K562 (cell line): Measurements from ENCODE around the gene E2F2. TPM values are rescaled to one million over a fixed set of nuclear protein-coding genes. Genes with fewer than 3 reads are reported as not detected.

Source experiments
- ATAC-seq: fragments of 200-7000 bp; cut with Tn5 transposase; 3 replicates; pipeline ENCODE4 v1.9.1; 2020; ENCODE audit warnings: moderate library complexity
- BruUV-seq: library from RNA; stranded (reverse); fragments of 400-500 nt; replicated peaks from 2 replicates; lab custom pipeline; 2021; lab: Mats Ljungman, UMichigan
- CTCF ChIA-PET: fragments of 300-600 bp; formaldehyde crosslinking; extraction: SDS; loops from one replicate; lab custom pipeline; 2021; ENCODE audit warnings: low intra/inter-chr PET ratio; lab: Yijun Ruan, JAX
- POLR2A ChIA-PET: fragments of 300-600, 350-650 bp; sonication (Branson Sonifier 250); formaldehyde crosslinking; extraction: SDS; loops from one replicate; lab custom pipeline; 2021; ENCODE audit warnings: antibody characterized with exemption, inconsistent platforms; lab: Yijun Ruan, JAX
- DNase-seq, 4 experiments: peaks; one replicate each; pipeline versions ENCODE4 v3.0.0 to v3.0.0-alpha.2; 2011 to 2018; ENCODE audit warnings: low spot score in 3 of 4, mixed read lengths in 3 of 4; ENCODE audit errors: extremely low read depth in 1 of 4
- FAIRE-seq: peaks from 2 replicates; lab custom pipeline; 2011; peaks lifted over from hg19 to GRCh38; lab: Jason Lieb, UNC
- H2AFZ ChIP-seq: 2 replicates; pipeline ENCODE4 v1.6.0; 2011; ENCODE audit warnings: low read depth, low read length, control low read depth, inconsistent platforms
- H3K27ac ChIP-seq: fragments of 200-600 bp; 3 replicates; pipeline ENCODE4 v1.8.0; 2011; ENCODE audit warnings: low read depth, mild to moderate bottlenecking, control low read depth, inconsistent platforms, low read length, moderate library complexity, mixed read lengths; ENCODE audit errors: extremely low read depth
- H3K27me3 ChIP-seq, 2 experiments: fragments of 300-600 bp in 1 of 2; 2 replicates in 1 of 2; 3 replicates in 1 of 2; pipeline versions ENCODE4 v1.6.0 to v1.8.0; 2011; ENCODE audit warnings: inconsistent platforms in 2 of 2, low read length in 2 of 2, mild to moderate bottlenecking in 1 of 2, mixed read lengths in 1 of 2, moderate library complexity in 1 of 2; ENCODE audit not compliant: control insufficient read depth in 2 of 2, insufficient read depth in 2 of 2
- H3K36me3 ChIP-seq: fragments of 300-600 bp; 3 replicates; pipeline ENCODE4 v1.8.0; 2011; ENCODE audit warnings: mild to moderate bottlenecking, low read length, inconsistent platforms; ENCODE audit not compliant: control insufficient read depth, insufficient read depth
- H3K4me1 ChIP-seq, 2 experiments: fragments of 200-600 bp in 1 of 2; replicated peaks in 1 of 2; 2 replicates in 1 of 2; 3 replicates in 1 of 2; pipeline versions ENCODE4 v1.5.1 to v1.8.0; 2011; ENCODE audit warnings: inconsistent platforms in 2 of 2, low read length in 2 of 2, mild to moderate bottlenecking in 1 of 2, mixed read lengths in 1 of 2, moderate library complexity in 1 of 2; ENCODE audit not compliant: control insufficient read depth in 2 of 2, insufficient read depth in 2 of 2
- H3K4me2 ChIP-seq: 2 replicates; pipeline ENCODE4 v1.6.1; 2011; ENCODE audit warnings: low read length, control low read depth, inconsistent platforms, mixed read lengths; ENCODE audit not compliant: insufficient read depth
- H3K4me3 ChIP-seq: fragments of 200-600 bp; sonication (generic), shearing (Covaris generic); 2 replicates; pipeline ENCODE4 v1.5.1; 2016; ENCODE audit warnings: control low read depth, inconsistent platforms
- H3K79me2 ChIP-seq: fragments of 200-600 bp; 3 replicates; pipeline ENCODE4 v1.8.0; 2011; ENCODE audit warnings: low read length, inconsistent platforms; ENCODE audit not compliant: control insufficient read depth, insufficient read depth
- H3K9ac ChIP-seq, 2 experiments: 2 replicates each; pipeline versions ENCODE4 v1.6.0 to v1.6.1; 2011; ENCODE audit warnings: low read depth in 2 of 2, low read length in 2 of 2, control low read depth in 1 of 2, inconsistent platforms in 1 of 2, mild to moderate bottlenecking in 1 of 2, mixed read lengths in 1 of 2; ENCODE audit not compliant: insufficient read depth in 1 of 2
- H3K9me1 ChIP-seq: one replicate; pipeline ENCODE4 v1.6.0; 2011; ENCODE audit warnings: inconsistent platforms, mild to moderate bottlenecking, low read length, moderate library complexity; ENCODE audit not compliant: control insufficient read depth, insufficient read depth
- H3K9me3 ChIP-seq: replicated peaks from 2 replicates; pipeline ENCODE4 v1.5.1; 2011; ENCODE audit warnings: low read depth, low read length, inconsistent platforms; ENCODE audit not compliant: control insufficient read depth, insufficient read depth
- H4K20me1 ChIP-seq: replicated peaks from 2 replicates; pipeline ENCODE4 v1.6.1; 2011; ENCODE audit warnings: low read length, inconsistent platforms, mixed read lengths; ENCODE audit not compliant: control insufficient read depth, insufficient read depth
- ADNP ChIP-seq: fragments of 200-800 bp; sonication (Bioruptor generic); IDR thresholded peaks from 2 replicates; pipeline ENCODE4 v1.6.1; 2016; ENCODE audit warnings: missing genetic modification characterization, missing compliant biosample characterization
- BCOR ChIP-seq: fragments of 450-650 bp; IDR thresholded peaks from 2 replicates; pipeline ENCODE4 v1.6.1; 2016
- EP400 ChIP-seq: fragments of 450-650 bp; IDR thresholded peaks from 2 replicates; pipeline ENCODE4 v1.6.1; 2017; ENCODE audit warnings: antibody characterized with exemption, mild to moderate bottlenecking, moderate library complexity
- ESRRA ChIP-seq: fragments of 450-650 bp; IDR thresholded peaks from 2 replicates; pipeline ENCODE4 v1.6.1; 2014; ENCODE audit warnings: low read depth, mild to moderate bottlenecking, moderate library complexity, borderline replicate concordance
- KDM1A ChIP-seq, 2 experiments: fragments of 450-650 bp; IDR thresholded peaks; 2 replicates each; pipeline ENCODE4 v1.6.1; 2016; ENCODE audit warnings: mild to moderate bottlenecking in 2 of 2
- PATZ1 ChIP-seq: fragments of 250-450 bp; sonication (Bioruptor Pico); IDR thresholded peaks from 2 replicates; pipeline ENCODE4 v1.5.0; 2020; ENCODE audit warnings: mild to moderate bottlenecking, borderline replicate concordance
- POLR2AphosphoS2 ChIP-seq: IDR thresholded peaks from 2 replicates; pipeline ENCODE4 v1.6.1; 2012; ENCODE audit warnings: low read length, improper control_type of control experiment
- RBM25 ChIP-seq: fragments of 200-400 bp; formaldehyde crosslinking; IDR thresholded peaks from 2 replicates; pipeline ENCODE4 v1.6.1; 2018; ENCODE audit warnings: low read length, low read depth, moderate library complexity; ENCODE audit not compliant: severe bottlenecking
- ZNF121 ChIP-seq: sonication (generic); formaldehyde crosslinking; conservative IDR thresholded peaks from 2 replicates; pipeline ENCODE4 v1.8.0; 2022; ENCODE audit warnings: missing genetic modification reagents
- ZNF24 ChIP-seq: fragments of 450-650 bp; IDR thresholded peaks from 2 replicates; pipeline ENCODE4 v1.6.1; 2016
- ZNF280A ChIP-seq: fragments of 450-650 bp; IDR thresholded peaks from 2 replicates; pipeline ENCODE4 v1.6.1; 2018; ENCODE audit warnings: mild to moderate bottlenecking, low read depth; ENCODE audit not compliant: partially characterized antibody
- ZNF766 ChIP-seq: fragments of 200-800 bp; sonication (Bioruptor generic); conservative IDR thresholded peaks from 2 replicates; pipeline ENCODE4 v1.6.1; 2016; ENCODE audit warnings: missing genetic modification characterization, missing compliant biosample characterization
- WGBS: fragments of 100-300 bp; shearing (Covaris generic); methylation state at CpG from one replicate; pipeline ENCODE4 v1.1.6; 2016; ENCODE audit warnings: low coverage, mixed read lengths; ENCODE audit not compliant: insufficient coverage; ENCODE audit errors: missing lambda C conversion rate; 5-methylcytosine and 5-hydroxymethylcytosine counted together
- in situ Hi-C: fragments of 300-500 bp; cut with MboI; formaldehyde crosslinking; loops from 4 replicates; pipeline ENCODE4 v1.15.0; 2018; ENCODE audit warnings: inconsistent platforms, mixed read lengths
- intact Hi-C: fragments of 100-400 bp; cut with micrococcal nuclease; formaldehyde crosslinking; loops from 2 replicates; pipeline ENCODE4 v1.14.2; 2022
- polyA plus RNA-seq, 8 experiments: library from polyadenylated mRNA; depleted of rRNA in 4 of 8; stranded (reverse) in 5 of 8; unstranded in 3 of 8; fragments of >200 nt; fragmentation: Nextera tagmentation in 2 of 8; fragmentation: Illumina TruSeq in 1 of 8; extraction: Ambion mirVana in 2 of 8; extraction: Trizol in 1 of 8; gene quantifications; 2 replicates each; pipeline versions ENCODE4 v1.2.1 to v1.2.3, GENCODE V29; 2011 to 2014; ENCODE audit warnings: inconsistent platforms in 1 of 8, missing spikeins in 1 of 8
- total RNA-seq, 7 experiments: library from RNA; depleted of rRNA in 6 of 7; stranded (reverse); fragments of >200 nt in 6 of 7; fragmentation: Illumina TruSeq in 2 of 7; extraction: Trizol in 2 of 7; gene quantifications; 2 replicates each; pipeline versions ENCODE4 v1.2.1 to v1.2.3, GENCODE V29; 2011 to 2021; ENCODE audit warnings: low replicate concordance in 1 of 7

The E2F2 gene
- total and polyA plus RNA-seq, 9 of the 15 experiments (the other 6 are each of a cell fraction or from before 2014, with no cell fraction given), result 3.1 to 25.3 (median 11.4) TPM

DNA sequence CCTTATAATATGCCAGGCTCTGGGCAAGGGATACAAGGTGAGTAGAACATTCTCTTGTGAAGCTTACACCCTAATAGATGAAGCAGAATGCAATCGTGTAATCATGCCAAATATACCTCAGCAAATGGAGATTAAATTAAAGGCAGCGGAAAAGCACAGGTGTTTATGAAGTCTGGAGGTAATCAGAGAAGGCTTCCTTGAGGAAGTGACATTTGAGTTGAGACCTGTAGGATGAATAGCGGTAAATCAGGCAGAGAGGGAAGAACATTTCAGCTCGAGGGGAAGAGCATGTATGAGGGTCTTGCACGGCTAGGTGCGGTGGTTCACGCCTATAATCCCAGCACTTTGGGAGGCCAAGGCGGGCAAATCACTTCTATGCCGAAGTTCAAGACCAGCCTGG lies 13.5 kb downstream of the E2F2 start (continued):
- TF ChIP-seq PATZ1, result no peak
- TF ChIP-seq ZNF280A, result no peak
- no peak for TF ChIP-seq ESRRA

- WGBS, result 88% methylated on average over 4 of the region's 4 CpGs
- Histone ChIP-seq H3K4me1 (no peaks in the 10 kb centered on the region; a peak in 3 of 5 replicates), H3K9ac (no peak overlapping the region), H4K20me1 (no peaks in the 10 kb centered on the region), H3K4me2 (no peak overlapping the region), H3K9me1 (peaks cover 4% of the 10 kb centered on the region), H3K27me3 (no peaks in the 10 kb centered on the region), H3K9me3 (no peaks in the 10 kb centered on the region; the same call in 1 of the 2 replicates), H3K27ac (no peak overlapping the region), H3K79me2 (no peaks in the 10 kb centered on the region), H3K36me3 (peaks cover 91% of the 10 kb centered on the region; the same call in 2 of the 3 replicates), H3K4me3 (no peak overlapping the region), H2AFZ (no peak overlapping the region)
- in situ Hi-C loops (no loop called here), intact Hi-C loops (no loop called here)
- no peak for DNase-seq
- TF ChIP-seq KDM1A (IDR thresholded peaks at IDR 0.05), result 0 out of 4 replicates have a peak, but pooled peaks of 1 of the 2 experiments have one; percentile 14
- TF ChIP-seq ADNP (tag), result 0 out of 2 replicates have a peak, but pooled peaks have one; percentile 42
- TF ChIP-seq RBM25, result peak; percentile 87
- 0 out of 2 replicates have a peak, but pooled peaks have one; percentile 4 for TF ChIP-seq ZNF121 (CRISPR knock-in tag)
- 0 out of 2 replicates have a peak, but pooled peaks have one; percentile 50 for TF ChIP-seq POLR2AphosphoS2
- peak; percentile 90 for TF ChIP-seq ESRRA
- TF ChIP-seq BCOR, result peak; percentile 77; the same call in 1 of the 2 replicates
- TF ChIP-seq ZNF766 (CRISPR knock-in tag), result no peak
- no peak for TF ChIP-seq EP400
- TF ChIP-seq ZNF24, result no peak
- ATAC-seq, result no peak
- no peak for FAIRE-seq
- BruUV-seq, result no TSS peak
- ChIA-PET POLR2A (interaction anchor here (0.5 to 6.0 kb wide), 7 partner anchors 10 to 306 kb away, joined by 3 to 65 read pairs (median 3); partner anchors contain the start of gene E2F2), CTCF (no interaction called here)
These were observed 15.1 kb downstream of the E2F2 start for GRCh38 chr1:23515905-23516304.
